Transverse colon (tissue), 3 donors: Measurements from ENCODE around the gene DYNLRB2.

ENCODE experiments used
- CTCF ChIP-seq, 5 experiments: fragments of 200-600 bp in 3 of 5; fragments of 450-650 bp in 2 of 5; sonication (generic) in 3 of 5; IDR thresholded peaks; 1 replicate in 2 of 5; 2 replicates in 3 of 5; pipeline ENCODE4 v1.5.1; 2016 to 2017; ENCODE audit warnings: antibody characterized with exemption in 5 of 5, inconsistent platforms in 3 of 5, mild to moderate bottlenecking in 2 of 5, moderate library complexity in 1 of 5
- POLR2A ChIP-seq: fragments of 450-650 bp; IDR thresholded peaks from one replicate; pipeline ENCODE4 v1.6.1; 2016; ENCODE audit warnings: antibody characterized with exemption, mild to moderate bottlenecking, moderate library complexity

DNA sequence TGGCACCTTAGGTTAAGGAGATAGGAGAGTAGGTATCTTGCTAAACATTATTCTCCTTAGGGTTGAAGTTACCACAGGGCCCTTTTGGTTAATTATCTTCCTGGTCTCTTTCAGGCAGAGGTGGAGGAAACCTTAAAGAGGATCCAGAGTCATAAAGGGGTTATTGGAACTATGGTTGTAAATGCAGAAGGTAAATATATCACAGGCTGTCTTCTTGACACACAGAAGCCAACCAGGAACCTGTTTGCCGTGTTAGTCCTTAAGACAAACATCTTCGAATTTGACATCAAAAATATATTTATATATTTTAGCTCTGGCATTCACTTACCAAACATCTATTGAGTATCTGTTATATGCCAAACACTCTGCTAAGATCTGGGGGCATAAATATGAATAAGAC is 2.4 kb downstream of the DYNLRB2 start:
- TF ChIP-seq CTCF (IDR thresholded peaks at IDR 0.05) (no peak), POLR2A (no peak)
